HCT116 (cell line): Measurements from ENCODE around the gene WIPF3. TPM values are rescaled to one million over a fixed set of nuclear protein-coding genes. Genes with fewer than 3 reads are reported as not detected.

Experiments
- ATAC-seq: fragments of 200-7000 bp; cut with Tn5 transposase; 2 replicates; pipeline ENCODE4 v1.9.1; 2020; ENCODE audit warnings: mild to moderate bottlenecking, moderate library complexity
- BruUV-seq: library from RNA; stranded (reverse); fragments of 400-500 nt; replicated peaks from 2 replicates; lab custom pipeline; 2021; lab: Mats Ljungman, UMichigan
- CTCF ChIA-PET: fragments of 300-600 bp; sonication (Branson Sonifier 250); formaldehyde crosslinking; loops from one replicate; lab custom pipeline; 2021; ENCODE audit warnings: antibody characterized with exemption; lab: Charles Lee
- POLR2A ChIA-PET: fragments of 300-600, 350-600 bp; sonication (Branson Sonifier 250); formaldehyde crosslinking; loops from one replicate; lab custom pipeline; 2021; ENCODE audit warnings: antibody characterized with exemption; lab: Charles Lee
- RAD21 ChIA-PET, 2 experiments: fragments of 300-600 bp; sonication (Branson Sonifier 250); formaldehyde crosslinking; loops; one replicate each; lab custom pipeline; 2023; ENCODE audit warnings: low total read pairs in 2 of 2; ENCODE audit not compliant: uncharacterized antibody in 2 of 2, unreplicated experiment in 2 of 2, low non-redundant PET in 1 of 2; lab: Charles Lee
- DNase-seq: peaks from one replicate; pipeline ENCODE4 v3.0.0-alpha.2; 2010; ENCODE audit warnings: low read depth, low spot score
- H2AFZ ChIP-seq: fragments of 200-600 bp; shearing (Covaris generic), sonication (generic); 2 replicates; pipeline ENCODE4 v1.6.1; 2017; ENCODE audit warnings: low read depth, mixed run types, mixed read lengths, antibody characterized with exemption, low read length; ENCODE audit not compliant: poor library complexity, severe bottlenecking
- H3K27ac ChIP-seq: 2 replicates; pipeline ENCODE4 v1.5.1; 2012; ENCODE audit warnings: low read depth, low read length
- H3K27me3 ChIP-seq: fragments of 200-600 bp; sonication (generic); 2 replicates; pipeline ENCODE4 v1.6.1; 2016; ENCODE audit warnings: mixed run types, low read length, mixed read lengths; ENCODE audit not compliant: insufficient read depth
- H3K36me3 ChIP-seq, 2 experiments: fragments of 200-500 bp in 1 of 2; fragments of 200-600 bp in 1 of 2; sonication (Bioruptor generic) in 1 of 2; sonication (generic) in 1 of 2; 2 replicates each; pipeline versions ENCODE4 v1.5.1 to v1.6.1; 2014 to 2016; ENCODE audit warnings: low read length in 2 of 2, inconsistent platforms in 1 of 2, mixed read lengths in 1 of 2, mixed run types in 1 of 2; ENCODE audit not compliant: insufficient read depth in 2 of 2, control insufficient read depth in 1 of 2
- H3K4me1 ChIP-seq, 2 experiments: fragments of 200-600 bp in 1 of 2; sonication (generic) in 1 of 2; 2 replicates each; pipeline versions ENCODE4 v1.5.1 to v1.6.1; 2012 to 2017; ENCODE audit warnings: low read length in 2 of 2, inconsistent platforms in 1 of 2, mild to moderate bottlenecking in 1 of 2, mixed read lengths in 1 of 2, mixed run types in 1 of 2, moderate library complexity in 1 of 2; ENCODE audit not compliant: insufficient read depth in 2 of 2, control insufficient read depth in 1 of 2
- H3K4me2 ChIP-seq: fragments of 200-600 bp; sonication (generic); 2 replicates; pipeline ENCODE4 v1.6.1; 2017; ENCODE audit warnings: mixed run types, low read length, mixed read lengths
- H3K4me3 ChIP-seq, 2 experiments: fragments of 200-600 bp in 1 of 2; sonication (generic) in 1 of 2; replicated peaks in 1 of 2; 2 replicates each; pipeline ENCODE4 v1.5.1; 2011 to 2016; ENCODE audit warnings: low read length in 2 of 2, control low read depth in 1 of 2, low read depth in 1 of 2, mild to moderate bottlenecking in 1 of 2, mixed read lengths in 1 of 2, mixed run types in 1 of 2
- H3K79me2 ChIP-seq: fragments of 200-600 bp; sonication (generic); 2 replicates; pipeline ENCODE4 v1.6.1; 2017; ENCODE audit warnings: mild to moderate bottlenecking, mixed run types, low read length, moderate library complexity, mixed read lengths; ENCODE audit not compliant: insufficient read depth
- H3K9ac ChIP-seq: fragments of 200-600 bp; sonication (generic); 2 replicates; pipeline ENCODE4 v1.6.1; 2016; ENCODE audit warnings: low read length, mixed read lengths
- H3K9me2 ChIP-seq: fragments of 200-600 bp; sonication (generic), shearing (Covaris generic); 2 replicates; pipeline ENCODE4 v1.6.1; 2017; ENCODE audit warnings: mixed run types, mild to moderate bottlenecking, moderate library complexity; ENCODE audit not compliant: insufficient read depth
- H3K9me3 ChIP-seq, 2 experiments: fragments of 200-500 bp in 1 of 2; fragments of 200-600 bp in 1 of 2; sonication (Bioruptor generic) in 1 of 2; sonication (generic) in 1 of 2; 2 replicates each; pipeline ENCODE4 v1.6.1; 2014 to 2017; ENCODE audit warnings: low read length in 2 of 2, mixed read lengths in 2 of 2, inconsistent platforms in 1 of 2, low read depth in 1 of 2, mild to moderate bottlenecking in 1 of 2, mixed run types in 1 of 2, moderate library complexity in 1 of 2; ENCODE audit not compliant: control insufficient read depth in 1 of 2, insufficient read depth in 1 of 2
- H4K20me1 ChIP-seq: fragments of 200-600 bp; sonication (generic), shearing (Covaris generic); 2 replicates; pipeline ENCODE4 v1.6.1; 2017; ENCODE audit warnings: mixed run types, mild to moderate bottlenecking, moderate library complexity; ENCODE audit not compliant: insufficient read depth
- CBX3 ChIP-seq: IDR thresholded peaks from 2 replicates; pipeline ENCODE4 v1.6.1; 2012; ENCODE audit warnings: low read depth
- CEBPB ChIP-seq: IDR thresholded peaks from 2 replicates; pipeline ENCODE4 v1.6.1; 2012; ENCODE audit warnings: low read depth
- CTCF ChIP-seq, 3 experiments: fragments of 200-600 bp in 1 of 3; sonication (generic) in 1 of 3; IDR thresholded peaks in 2 of 3; conservative IDR thresholded peaks in 1 of 3; 2 replicates each; pipeline ENCODE4 v1.5.1; 2012 to 2017; ENCODE audit warnings: low read depth in 2 of 3, low read length in 2 of 3, antibody characterized with exemption in 1 of 3, borderline replicate concordance in 1 of 3, control low read depth in 1 of 3, mild to moderate bottlenecking in 1 of 3, mixed read lengths in 1 of 3, mixed run types in 1 of 3, moderate library complexity in 1 of 3; ENCODE audit not compliant: insufficient read depth in 1 of 3
- EGR1 ChIP-seq: IDR thresholded peaks from 2 replicates; pipeline ENCODE4 v1.6.1; 2012; ENCODE audit warnings: low read depth
- EZH2 ChIP-seq: fragments of 200-600 bp; sonication (generic); IDR thresholded peaks from 2 replicates; pipeline ENCODE4 v1.6.1; 2017; ENCODE audit warnings: antibody characterized with exemption, mixed run types
- JUND ChIP-seq: IDR thresholded peaks from 2 replicates; pipeline ENCODE4 v1.6.1; 2012
- POLR2A ChIP-seq: IDR thresholded peaks from 2 replicates; pipeline ENCODE4 v1.7.0; 2011; ENCODE audit warnings: borderline replicate concordance; ENCODE audit not compliant: insufficient read depth, insufficient read length; ENCODE audit errors: extremely low read depth
- POLR2AphosphoS5 ChIP-seq: IDR thresholded peaks from 2 replicates; pipeline ENCODE4 v1.6.1; 2011; ENCODE audit warnings: mild to moderate bottlenecking, low read depth, low read length, moderate library complexity
- RAD21 ChIP-seq: IDR thresholded peaks from 2 replicates; pipeline ENCODE4 v1.6.1; 2012; ENCODE audit warnings: low read depth, mild to moderate bottlenecking
- SIN3A ChIP-seq: IDR thresholded peaks from 2 replicates; pipeline ENCODE4 v1.6.1; 2012; ENCODE audit warnings: low read depth
- SRF ChIP-seq: IDR thresholded peaks from 2 replicates; pipeline ENCODE4 v1.6.1; 2012; ENCODE audit warnings: low read depth
- YY1 ChIP-seq: IDR thresholded peaks from 2 replicates; pipeline ENCODE4 v1.6.1; 2011; ENCODE audit warnings: low read length, low read depth, moderate library complexity, mild to moderate bottlenecking; ENCODE audit not compliant: insufficient replicate concordance; ENCODE audit errors: extremely low read depth
- ZNF274 ChIP-seq: fragments of 200-500 bp; sonication (Bioruptor generic); IDR thresholded peaks from 2 replicates; pipeline ENCODE4 v1.6.1; 2014; ENCODE audit warnings: mild to moderate bottlenecking, low read depth, low read length, inconsistent platforms
- intact Hi-C: fragments of 100-400 bp; cut with micrococcal nuclease; formaldehyde crosslinking; loops from 2 replicates; pipeline ENCODE4 v1.10.0; 2022
- total RNA-seq: library from RNA; stranded (reverse); gene quantifications from one replicate; pipeline ENCODE4 v1.2.1, GENCODE V29; 2021; ENCODE audit not compliant: unreplicated experiment
- TF ChIP-seq, protein P1 (sequence below): IDR thresholded peaks from 2 replicates; pipeline ENCODE4 v1.6.1; 2012
- TF ChIP-seq, protein P2 (sequence below): IDR thresholded peaks from 2 replicates; pipeline ENCODE4 v1.6.1; 2011; ENCODE audit warnings: mild to moderate bottlenecking, low read length, moderate library complexity; ENCODE audit not compliant: insufficient replicate concordance; ENCODE audit errors: extremely low read depth

The WIPF3 gene
- total RNA-seq, 1 experiment from 2014 or later, result 8.6 TPM

- Histone ChIP-seq H3K36me3 (no peaks in the 10 kb centered on the region), H3K4me3 (no peak overlapping the region), H3K4me1 (no peaks in the 10 kb centered on the region), H3K9me3 (no peaks in the 10 kb centered on the region), H3K9ac (no peak overlapping the region), H3K27ac (no peak overlapping the region), H3K4me2 (no peak overlapping the region), H3K27me3 (no peaks in the 10 kb centered on the region), H3K79me2 (no peaks in the 10 kb centered on the region), H4K20me1 (no peaks in the 10 kb centered on the region), H3K9me2 (no peaks in the 10 kb centered on the region), H2AFZ (no peak overlapping the region)
- TF ChIP-seq CBX3, result no peak
- peak; percentile 23; the same call in 1 of the 2 replicates for TF ChIP-seq RAD21
- TF ChIP-seq JUND, result no peak
- POLR2A ChIA-PET, result no interaction called here
- intact Hi-C loops, result no loop called here
- no TSS peak for BruUV-seq
- ATAC-seq, result no peak
- CTCF ChIA-PET, result interaction anchor here (1.0 kb wide), 1 partner anchor 39 kb away, joined by 3 read pairs; no protein-coding TSS in a partner anchor
- no peak for DNase-seq
- RAD21 ChIA-PET, result no interaction called here
These were observed 75.4 kb downstream of the WIPF3 start for GRCh38 chr7:29881724-29882123.

GRCh38 chr7:29882481-29882880 lies 76.2 kb downstream of the WIPF3 start:
- no peaks in the 10 kb centered on the region for H3K4me1 ChIP-seq
- H3K4me3 ChIP-seq, result no peak overlapping the region
- no peaks in the 10 kb centered on the region for H3K27me3 ChIP-seq
- RAD21 ChIA-PET, result no interaction called here
- no peaks in the 10 kb centered on the region for H3K36me3 ChIP-seq
- DNase-seq (no peak), ATAC-seq (no peak)
- POLR2A ChIA-PET, result no interaction called here
- no peaks in the 10 kb centered on the region for H3K9me2 ChIP-seq
- CTCF ChIA-PET, result no interaction called here
- no peak overlapping the region for H3K4me2 ChIP-seq
- H3K9ac ChIP-seq, result no peak overlapping the region
- no peaks in the 10 kb centered on the region for H3K9me3 ChIP-seq
- no peak overlapping the region for H2AFZ ChIP-seq
- no peaks in the 10 kb centered on the region for H3K79me2 ChIP-seq
- intact Hi-C loops, result no loop called here
- no peak overlapping the region for H3K27ac ChIP-seq
- H4K20me1 ChIP-seq, result no peaks in the 10 kb centered on the region
- TF ChIP-seq CEBPB (no peak), EZH2 (no peak), POLR2AphosphoS5 (no peak), RAD21 (no peak), YY1 (no peak), CBX3 (no peak), ZNF274 (no peak), EGR1 (no peak), POLR2A (no peak), SIN3A (no peak), JUND (no peak), CTCF (IDR thresholded peaks at IDR 0.05 in 2 of 3, conservative IDR thresholded peaks at IDR 0.05 in 1 of 3; ENCODE audit: borderline replicate concordance in 1 of 3, insufficient read depth in 1 of 3, low read depth in 2 of 3, low read length in 2 of 3) (no peak), SRF (no peak)
- TF ChIP-seq, protein P1, sequence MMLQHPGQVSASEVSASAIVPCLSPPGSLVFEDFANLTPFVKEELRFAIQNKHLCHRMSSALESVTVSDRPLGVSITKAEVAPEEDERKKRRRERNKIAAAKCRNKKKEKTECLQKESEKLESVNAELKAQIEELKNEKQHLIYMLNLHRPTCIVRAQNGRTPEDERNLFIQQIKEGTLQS, result no peak
- TF ChIP-seq, protein P2, sequence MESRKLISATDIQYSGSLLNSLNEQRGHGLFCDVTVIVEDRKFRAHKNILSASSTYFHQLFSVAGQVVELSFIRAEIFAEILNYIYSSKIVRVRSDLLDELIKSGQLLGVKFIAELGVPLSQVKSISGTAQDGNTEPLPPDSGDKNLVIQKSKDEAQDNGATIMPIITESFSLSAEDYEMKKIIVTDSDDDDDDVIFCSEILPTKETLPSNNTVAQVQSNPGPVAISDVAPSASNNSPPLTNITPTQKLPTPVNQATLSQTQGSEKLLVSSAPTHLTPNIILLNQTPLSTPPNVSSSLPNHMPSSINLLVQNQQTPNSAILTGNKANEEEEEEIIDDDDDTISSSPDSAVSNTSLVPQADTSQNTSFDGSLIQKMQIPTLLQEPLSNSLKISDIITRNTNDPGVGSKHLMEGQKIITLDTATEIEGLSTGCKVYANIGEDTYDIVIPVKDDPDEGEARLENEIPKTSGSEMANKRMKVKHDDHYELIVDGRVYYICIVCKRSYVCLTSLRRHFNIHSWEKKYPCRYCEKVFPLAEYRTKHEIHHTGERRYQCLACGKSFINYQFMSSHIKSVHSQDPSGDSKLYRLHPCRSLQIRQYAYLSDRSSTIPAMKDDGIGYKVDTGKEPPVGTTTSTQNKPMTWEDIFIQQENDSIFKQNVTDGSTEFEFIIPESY, result no peak
- TF ChIP-seq, all 23 proteins: peak for 0
- BruUV-seq, result no TSS peak
